Activated CD8-positive, alpha-beta memory T cell treated with anti-CD3 and anti-CD28 coated beads for 1 hour (primary cell): ENCODE results near the gene MRPS16.

Experiments
- DNase-seq, 2 donors: peaks; one replicate each; pipeline ENCODE4 v3.0.0-alpha.2; 2020; ENCODE audit warnings: low read depth in 1 of 2; ENCODE audit errors: extremely low read depth in 1 of 2

Gene MRPS16

GRCh38 chr10:73244866-73245477 is 7.5 kb downstream of the MRPS16 start:
- DNase-seq = no peak

GRCh38 chr10:73239908-73240307 is 12.5 kb downstream of the MRPS16 start:
- DNase-seq = no peak

GRCh38 chr10:73238990-73239566 is 13.4 kb downstream of the MRPS16 start:
- no peak for DNase-seq

GRCh38 chr10:73234695-73235094 is 17.7 kb downstream of the MRPS16 start:
- no peak for DNase-seq

- DNase-seq = no peak
These were observed 18.6 kb downstream of the MRPS16 start for GRCh38 chr10:73233883-73234282.

GRCh38 chr10:73232887-73233286 is 19.6 kb downstream of the MRPS16 start:
- no peak for DNase-seq

GRCh38 chr10:73229567-73229966 is 22.9 kb downstream of the MRPS16 start:
- no peak for DNase-seq

GRCh38 chr10:73228247-73228646 is 24.2 kb downstream of the MRPS16 start:
- no peak for DNase-seq

GRCh38 chr10:73226663-73227062 is 25.8 kb downstream of the MRPS16 start:
- DNase-seq = no peak

- no peak for DNase-seq
These were observed 26.9 kb downstream of the MRPS16 start for GRCh38 chr10:73225518-73225917.

- DNase-seq = no peak
These were observed 31.5 kb downstream of the MRPS16 start for GRCh38 chr10:73220989-73221388.

- DNase-seq = no peak
These were observed 33.1 kb downstream of the MRPS16 start for GRCh38 chr10:73219384-73219783.

- no peak for DNase-seq
These were observed 33.8 kb downstream of the MRPS16 start for GRCh38 chr10:73218431-73219191.

GRCh38 chr10:73217628-73218027 is 34.8 kb downstream of the MRPS16 start:
- no peak for DNase-seq

GRCh38 chr10:73215749-73216148 is 36.7 kb downstream of the MRPS16 start:
- DNase-seq = no peak

GRCh38 chr10:73211106-73211811 is 41.2 kb downstream of the MRPS16 start:
- no peak for DNase-seq

- DNase-seq = no peak
These were observed 41.9 kb downstream of the MRPS16 start for GRCh38 chr10:73210395-73211105.

GRCh38 chr10:73209705-73210104 is 42.7 kb downstream of the MRPS16 start:
- DNase-seq = no peak

GRCh38 chr10:73207883-73208282 is 44.6 kb downstream of the MRPS16 start:
- no peak for DNase-seq

- DNase-seq = no peak
These were observed 46.1 kb downstream of the MRPS16 start for GRCh38 chr10:73206385-73206784.

- no peak for DNase-seq
These were observed 46.6 kb downstream of the MRPS16 start for GRCh38 chr10:73205890-73206289.
